Hypothalamus (tissue), 51 donors: ENCODE measurements around the gene SERPINA10.
"Not testable (repeated sequence)": the region's sequence is repeated elsewhere in the genome, so short reads cannot be mapped to it uniquely, and the experiment has no call there.

ENCODE experiments used
- DNase-seq, 51 donors: peaks; one replicate each; lab custom pipeline; 2025; lab: John Stamatoyannopoulos, UW

The SERPINA10 gene

GRCh38 chr14:94314890-94315289 lies 21.8 kb upstream of the SERPINA10 start:
- no peak for DNase-seq

- no peak for DNase-seq
These were observed 21.1 kb upstream of the SERPINA10 start for GRCh38 chr14:94313991-94314655.

DNA sequence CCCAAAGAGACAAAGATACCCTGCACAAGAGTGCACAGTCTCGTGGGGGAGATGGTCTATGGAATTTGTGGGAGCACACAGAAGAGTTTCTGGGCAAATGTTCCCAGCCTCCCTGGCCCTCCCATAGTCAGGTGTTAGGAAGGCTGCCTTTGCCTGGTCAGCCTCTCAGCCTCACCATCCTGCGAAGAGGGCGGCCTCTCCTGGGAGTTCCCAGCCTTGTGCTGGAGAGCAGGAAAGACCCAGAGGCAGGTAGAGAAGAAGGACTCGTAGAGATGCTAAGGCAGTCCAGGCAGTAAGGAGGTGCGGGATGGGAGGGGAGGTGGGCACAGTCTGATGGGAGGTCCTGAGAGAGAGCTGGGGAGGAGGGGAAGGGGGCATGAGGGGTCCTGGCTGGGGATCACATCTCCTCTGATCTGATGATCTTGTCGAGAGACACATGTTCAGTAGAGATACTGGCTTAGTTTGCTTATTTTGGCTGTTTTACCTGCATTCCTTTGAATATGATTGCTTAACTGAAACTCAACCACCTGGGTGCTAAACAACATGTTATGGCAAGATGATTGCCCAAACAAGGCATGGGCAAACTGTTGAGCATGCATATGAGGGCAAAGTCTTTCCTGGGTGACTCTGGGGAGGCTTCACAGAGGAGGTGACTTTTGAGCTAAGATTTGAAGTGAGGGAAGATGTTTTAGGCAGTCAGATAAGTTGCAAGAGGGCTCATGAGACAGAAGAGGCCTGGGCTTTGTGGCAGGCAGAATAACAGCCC lies 19.6 kb upstream of the SERPINA10 start:
- no peak for DNase-seq

DNA sequence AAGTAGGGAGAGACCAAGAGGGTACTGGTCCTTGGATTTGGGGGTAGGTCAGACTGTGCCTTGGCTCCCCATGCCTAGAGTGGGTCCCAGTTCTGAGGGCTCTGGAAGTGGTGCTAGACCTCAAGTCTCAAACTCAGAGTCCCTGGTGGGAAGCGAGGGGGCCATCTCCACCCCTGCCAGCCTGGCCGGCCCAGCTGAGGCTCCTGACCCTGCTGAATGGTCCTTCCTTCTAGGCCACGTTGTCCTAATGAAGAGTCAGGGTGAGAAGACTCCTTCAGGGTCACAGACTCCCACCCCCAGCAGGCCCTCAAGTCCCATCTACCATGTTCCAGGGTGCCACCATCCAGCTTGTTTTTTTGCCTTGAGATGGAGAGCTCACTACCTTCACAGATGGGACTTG lies 17.2 kb upstream of the SERPINA10 start:
- no peak for DNase-seq

GRCh38 chr14:94309721-94310120 lies 16.7 kb upstream of the SERPINA10 start:
- DNase-seq, result no peak

DNA sequence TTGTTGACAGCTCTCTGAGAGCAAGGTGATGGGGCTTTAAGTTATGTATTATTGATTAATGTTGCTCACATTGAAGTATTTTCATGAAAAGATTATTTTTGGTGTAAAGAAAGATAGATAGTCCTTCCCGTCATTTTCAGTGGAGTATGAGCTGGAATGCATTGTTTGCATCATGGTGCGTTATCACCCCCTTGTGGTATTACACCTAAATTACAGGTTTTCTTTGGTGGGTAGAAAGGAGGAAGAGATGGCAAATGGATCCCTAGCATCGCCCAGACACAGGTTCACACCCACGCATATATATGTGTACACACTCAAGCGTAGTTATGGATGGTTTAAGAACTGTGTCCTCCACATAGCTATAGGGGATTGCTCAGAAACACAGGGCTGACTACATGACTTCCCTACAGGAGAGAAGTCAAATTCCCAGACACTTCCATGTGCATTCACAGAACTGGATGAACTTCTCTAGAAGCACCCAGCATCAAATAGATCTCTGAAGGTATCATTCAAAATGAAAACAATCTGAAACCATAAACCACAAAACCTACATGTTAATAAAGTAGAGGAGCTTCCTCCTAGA lies 14.4 kb upstream of the SERPINA10 start:
- no peak for DNase-seq

DNA sequence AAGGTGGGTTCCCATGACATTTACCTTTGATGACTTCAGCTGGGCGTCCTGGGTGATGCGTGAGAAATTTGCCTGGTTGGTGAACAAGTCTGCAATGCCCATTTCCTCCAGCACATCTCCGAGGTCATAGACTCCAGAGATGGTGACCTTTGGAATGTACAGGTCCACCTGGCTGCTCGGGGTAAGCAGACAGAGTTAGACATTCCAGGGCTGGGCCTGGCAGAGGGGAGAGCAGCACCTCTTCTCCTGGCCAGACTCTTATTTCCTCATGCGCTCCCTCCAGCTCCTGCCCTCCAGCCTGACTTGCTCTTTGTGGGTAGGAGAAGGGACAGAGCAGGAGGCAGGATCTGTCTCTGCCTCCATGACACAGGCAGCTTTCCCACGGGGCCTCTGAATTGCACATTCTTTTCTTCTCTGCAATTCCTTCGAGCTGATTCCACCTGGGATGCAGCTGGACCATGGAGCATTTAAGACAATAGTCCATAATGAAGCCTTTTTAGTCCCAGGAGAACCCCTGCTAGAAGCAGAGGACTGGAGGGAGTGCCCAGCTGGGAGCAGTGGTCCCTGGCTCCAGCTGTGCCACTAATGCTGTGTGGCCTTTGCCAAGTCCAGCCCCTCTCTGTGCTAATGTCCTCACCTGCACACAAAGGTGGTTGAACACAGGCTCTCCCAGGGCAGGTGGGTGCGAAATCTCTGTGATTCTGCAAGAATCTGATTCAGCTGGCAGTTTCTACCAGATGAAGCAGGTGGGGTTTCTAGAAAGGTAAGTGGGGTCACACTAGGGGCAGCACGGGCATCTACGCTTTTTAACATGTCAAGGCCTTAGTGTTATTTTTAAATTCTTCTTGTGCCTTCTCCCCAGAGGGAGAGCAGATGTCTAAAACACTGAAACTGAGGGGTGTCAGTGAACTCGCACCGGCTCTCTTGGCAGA lies 13.2 kb upstream of the SERPINA10 start:
- no peak for DNase-seq

DNA sequence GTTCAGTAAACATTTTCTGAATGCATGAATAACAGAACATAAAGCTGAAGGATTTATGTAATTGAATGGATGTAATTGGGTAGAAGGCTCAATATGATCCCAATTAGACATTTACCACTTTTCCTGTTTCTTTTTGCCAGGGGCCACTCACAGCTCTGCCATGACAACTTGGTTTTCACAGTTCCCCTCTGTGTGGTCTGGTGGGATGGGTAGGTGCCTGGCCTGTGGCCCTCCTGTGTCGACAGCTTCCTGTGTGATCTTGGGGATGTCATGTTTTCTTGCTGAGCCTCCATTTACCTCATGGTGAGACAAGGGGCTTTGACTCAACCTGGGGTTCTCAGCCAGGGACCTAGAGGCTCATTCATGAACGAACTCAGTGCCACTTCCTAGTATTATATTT lies 12.6 kb upstream of the SERPINA10 start:
- no peak for DNase-seq

DNA sequence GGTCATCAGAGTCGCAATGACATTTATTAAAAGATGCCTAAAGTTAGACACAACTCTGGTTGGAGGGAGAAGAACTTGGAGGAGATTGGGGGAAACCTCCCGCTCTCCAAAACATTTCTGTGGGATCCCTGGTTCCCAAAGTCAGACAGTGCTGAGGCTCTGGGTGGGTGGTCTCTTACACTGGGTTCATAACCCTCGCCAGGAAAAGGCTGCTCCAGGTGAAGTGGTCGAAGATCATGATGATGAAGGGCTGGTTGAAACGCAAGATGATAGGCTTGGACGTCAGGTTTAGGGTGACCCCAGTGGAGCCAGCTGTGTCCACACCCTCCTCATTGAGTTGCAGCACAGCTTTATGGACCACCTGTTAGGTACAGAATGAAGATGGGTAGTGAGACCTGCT lies 11.2 kb upstream of the SERPINA10 start:
- no peak for DNase-seq

GRCh38 chr14:94303111-94303510 lies 10.0 kb upstream of the SERPINA10 start:
- DNase-seq, result no peak

- DNase-seq, result no peak
These were observed 5.1 kb upstream of the SERPINA10 start for GRCh38 chr14:94298130-94298529.

DNA sequence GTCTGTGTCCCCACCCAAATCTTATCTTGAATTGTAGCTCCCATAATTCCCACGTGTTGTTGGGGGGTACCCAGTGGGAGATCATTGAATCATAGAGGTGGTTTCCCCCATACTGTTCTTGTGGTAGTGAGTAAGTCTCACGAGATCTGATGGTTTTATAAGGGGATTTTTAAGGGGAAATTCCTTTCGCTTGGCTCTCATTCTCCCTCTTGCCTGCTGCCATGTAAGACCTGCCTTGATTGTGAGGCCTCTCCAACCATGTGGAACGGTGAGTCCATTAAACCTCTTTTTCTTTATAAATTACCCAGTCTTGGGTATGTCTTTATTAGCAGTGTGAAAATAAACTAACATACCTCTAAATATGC lies 3.1 kb upstream of the SERPINA10 start:
- not testable (repeated sequence) for DNase-seq

- no peak for DNase-seq
These were observed 2.5 kb upstream of the SERPINA10 start for GRCh38 chr14:94295360-94296180.

GRCh38 chr14:94293578-94293924 lies 483 bp upstream of the SERPINA10 start:
- no peak for DNase-seq

DNA sequence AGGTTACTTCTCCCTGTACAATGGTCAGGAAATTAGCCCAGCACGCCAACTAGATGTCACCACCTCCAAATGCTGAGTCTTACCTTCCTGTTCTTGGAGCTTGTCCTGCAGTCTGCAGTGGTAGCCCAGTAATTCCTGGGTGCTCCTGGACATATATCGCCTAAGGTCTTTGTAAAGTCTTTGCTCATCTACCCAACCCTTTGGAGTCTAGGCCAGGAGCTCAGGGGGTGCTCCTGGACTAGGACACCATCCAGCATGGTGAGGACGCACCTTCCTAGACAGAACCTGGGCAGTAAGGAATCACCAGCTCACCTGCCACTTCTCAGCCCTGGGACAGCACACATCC lies 569 bp downstream of the SERPINA10 start:
- no peak for DNase-seq

DNA sequence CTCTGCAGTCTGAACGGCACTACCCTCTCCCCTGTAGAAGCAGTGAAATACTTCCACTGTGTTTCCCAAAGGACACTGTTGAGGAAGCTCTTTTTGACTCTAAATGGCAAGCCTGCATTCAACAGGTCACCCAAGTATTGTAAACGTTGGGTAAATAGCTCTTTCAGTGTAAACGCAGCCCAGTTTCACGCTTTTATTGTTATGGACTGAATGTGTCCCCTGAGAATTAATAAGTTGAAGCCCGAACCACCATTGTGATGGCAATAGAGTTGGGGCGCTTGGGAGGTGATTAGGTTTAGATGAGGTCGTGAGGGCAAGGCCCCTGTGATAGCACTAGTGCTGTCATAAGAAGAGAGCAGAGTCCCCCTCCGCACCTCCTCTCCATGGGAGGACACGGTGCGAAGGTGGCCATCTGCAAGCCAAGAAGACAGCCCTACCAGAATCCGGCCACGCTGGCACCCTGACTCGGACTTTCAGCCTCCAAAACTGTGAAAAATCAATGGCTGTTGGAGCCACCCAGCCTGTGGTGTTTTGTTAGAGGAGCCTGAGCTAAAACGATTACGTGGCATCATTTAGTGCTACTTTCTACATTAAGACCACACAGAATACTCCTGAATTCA lies 1.1 kb downstream of the SERPINA10 start:
- DNase-seq, result no peak

GRCh38 chr14:94291159-94291905 lies 1.7 kb downstream of the SERPINA10 start:
- no peak for DNase-seq

- DNase-seq, result no peak
These were observed 2.9 kb downstream of the SERPINA10 start for GRCh38 chr14:94290197-94290596.
